SK-N-SH treated with all-trans-retinoic acid at 6 μM for 48 hours (cell line): ENCODE data around the gene SP1.
A peak's percentile ranks its signal among the peaks of the same experiment; 100 is the strongest.

Experiments
- ATAC-seq: fragments of 200-7000 bp; cut with Tn5 transposase; 3 replicates; pipeline ENCODE4 v1.9.1; 2020; ENCODE audit warnings: mild to moderate bottlenecking, moderate library complexity
- ARNTL ChIP-seq: fragments of 450-650 bp; formaldehyde crosslinking; IDR thresholded peaks from 2 replicates; pipeline ENCODE4 v1.5.0; 2020; ENCODE audit warnings: low read depth, mild to moderate bottlenecking, moderate library complexity, borderline replicate concordance
- BACH2 ChIP-seq: fragments of 250-450 bp; sonication (Bioruptor Pico); IDR thresholded peaks from 2 replicates; pipeline ENCODE4 v1.9.0; 2021; ENCODE audit warnings: mild to moderate bottlenecking, borderline replicate concordance
- CREB5 ChIP-seq: fragments of 250-450 bp; sonication (Bioruptor Pico); IDR thresholded peaks from 2 replicates; pipeline ENCODE4 v1.5.1; 2020; ENCODE audit warnings: low read depth, mild to moderate bottlenecking, moderate library complexity
- ESRRG ChIP-seq: fragments of 250-450 bp; sonication (Bioruptor Pico); IDR thresholded peaks from 2 replicates; pipeline ENCODE4 v1.6.1; 2021; ENCODE audit warnings: mild to moderate bottlenecking
- GLIS3 ChIP-seq: fragments of 250-450 bp; sonication (Bioruptor Pico); IDR thresholded peaks from 2 replicates; pipeline ENCODE4 v1.5.0; 2020; ENCODE audit warnings: mild to moderate bottlenecking, moderate library complexity
- ISL1 ChIP-seq: fragments of 250-450 bp; sonication (Bioruptor Pico); IDR thresholded peaks from 2 replicates; pipeline ENCODE4 v2.1.2; 2022; ENCODE audit warnings: mild to moderate bottlenecking, moderate library complexity
- OSR1 ChIP-seq: fragments of 250-450 bp; sonication (Bioruptor Pico); IDR thresholded peaks from 2 replicates; pipeline ENCODE4 v1.8.0; 2022; ENCODE audit warnings: moderate library complexity, mild to moderate bottlenecking, inconsistent platforms
- PATZ1 ChIP-seq: fragments of 250-450 bp; sonication (Bioruptor Pico); IDR thresholded peaks from 2 replicates; pipeline ENCODE4 v1.8.0; 2020; ENCODE audit warnings: mild to moderate bottlenecking, moderate library complexity, borderline replicate concordance
- POU6F1 ChIP-seq: fragments of 250-450 bp; sonication (Bioruptor Pico); IDR thresholded peaks from 2 replicates; pipeline ENCODE4 v1.8.0; 2021; ENCODE audit warnings: low read depth, mild to moderate bottlenecking, moderate library complexity, borderline replicate concordance
- PPARA ChIP-seq: fragments of 250-450 bp; sonication (Bioruptor Pico); IDR thresholded peaks from 2 replicates; pipeline ENCODE4 v1.5.0; 2020; ENCODE audit warnings: mild to moderate bottlenecking, borderline replicate concordance
- RARB ChIP-seq: fragments of 250-450 bp; sonication (Bioruptor Pico); IDR thresholded peaks from 2 replicates; pipeline ENCODE4 v1.8.0; 2021; ENCODE audit warnings: mild to moderate bottlenecking, moderate library complexity
- SNAI2 ChIP-seq: fragments of 250-450 bp; sonication (Bioruptor Pico); IDR thresholded peaks from 2 replicates; pipeline ENCODE4 v1.5.0; 2020; ENCODE audit warnings: mild to moderate bottlenecking, moderate library complexity
- TCF4 ChIP-seq: fragments of 250-450 bp; sonication (Bioruptor Pico); IDR thresholded peaks from 2 replicates; pipeline ENCODE4 v1.8.0; 2021; ENCODE audit warnings: mild to moderate bottlenecking, moderate library complexity, borderline replicate concordance
- TOX ChIP-seq: fragments of 250-450 bp; sonication (Bioruptor Pico); IDR thresholded peaks from 2 replicates; pipeline ENCODE4 v1.8.0; 2021; ENCODE audit warnings: mild to moderate bottlenecking, moderate library complexity, borderline replicate concordance
- TSHZ2 ChIP-seq: fragments of 250-450 bp; sonication (Bioruptor Pico); IDR thresholded peaks from 2 replicates; pipeline ENCODE4 v1.5.0; 2020; ENCODE audit warnings: mild to moderate bottlenecking, moderate library complexity
- ZC3H10 ChIP-seq: fragments of 250-450 bp; sonication (Bioruptor Pico); IDR thresholded peaks from 2 replicates; pipeline ENCODE4 v1.5.1; 2021; ENCODE audit warnings: mild to moderate bottlenecking, moderate library complexity
- ZFP3 ChIP-seq: fragments of 250-450 bp; sonication (Bioruptor Pico); IDR thresholded peaks from 2 replicates; pipeline ENCODE4 v1.5.0; 2020; ENCODE audit warnings: mild to moderate bottlenecking, moderate library complexity
- ZFP30 ChIP-seq: fragments of 450-650 bp; formaldehyde crosslinking; IDR thresholded peaks from 2 replicates; pipeline ENCODE4 v1.5.0; 2022; ENCODE audit warnings: mild to moderate bottlenecking, moderate library complexity
- ZNF565 ChIP-seq: fragments of 450-650 bp; formaldehyde crosslinking; conservative IDR thresholded peaks from 2 replicates; pipeline ENCODE4 v1.5.0; 2020; ENCODE audit warnings: low read depth, mild to moderate bottlenecking, moderate library complexity
- ZNF70 ChIP-seq: fragments of 450-650 bp; formaldehyde crosslinking; IDR thresholded peaks from 2 replicates; pipeline ENCODE4 v1.5.0; 2020; ENCODE audit warnings: mild to moderate bottlenecking, moderate library complexity
- ZNF8 ChIP-seq: fragments of 450-650 bp; formaldehyde crosslinking; IDR thresholded peaks from 2 replicates; pipeline ENCODE4 v1.5.0; 2020; ENCODE audit warnings: mild to moderate bottlenecking, moderate library complexity

Gene SP1

GRCh38 chr12:53338916-53339315 lies 41.1 kb upstream of the SP1 start:
- ATAC-seq: peak; percentile 13; the same call in 2 of the 3 replicates
- TF ChIP-seq OSR1 (CRISPR knock-in tag): no peak

- no peak for ATAC-seq
- TF ChIP-seq PATZ1 (CRISPR knock-in tag) (no peak), CREB5 (CRISPR knock-in tag) (no peak), PPARA (CRISPR knock-in tag) (no peak), ZNF8 (CRISPR knock-in tag) (no peak), ZNF565 (CRISPR knock-in tag) (no peak), ARNTL (CRISPR knock-in tag) (no peak), ISL1 (CRISPR knock-in tag) (no peak), GLIS3 (no peak), BACH2 (CRISPR knock-in tag) (no peak), TCF4 (CRISPR knock-in tag) (no peak), ESRRG (CRISPR knock-in tag) (no peak), OSR1 (CRISPR knock-in tag) (no peak), SNAI2 (CRISPR knock-in tag) (no peak), ZC3H10 (CRISPR knock-in tag) (no peak), TOX (CRISPR knock-in tag) (no peak), ZFP30 (CRISPR knock-in tag) (no peak), ZFP3 (CRISPR knock-in tag) (no peak), RARB (no peak), POU6F1 (CRISPR knock-in tag) (no peak)
These were observed 39.6 kb upstream of the SP1 start for GRCh38 chr12:53340398-53340797.

GRCh38 chr12:53343449-53343848 lies 36.5 kb upstream of the SP1 start:
- TF ChIP-seq TSHZ2 (CRISPR knock-in tag) (no peak), POU6F1 (CRISPR knock-in tag) (no peak), ZNF565 (CRISPR knock-in tag) (no peak), ZFP30 (CRISPR knock-in tag) (no peak)
- no peak for ATAC-seq

- ATAC-seq: no peak
- TF ChIP-seq ZFP30 (CRISPR knock-in tag) (no peak), ZNF8 (CRISPR knock-in tag) (no peak), ZNF565 (CRISPR knock-in tag) (no peak), ZNF70 (CRISPR knock-in tag) (no peak), POU6F1 (CRISPR knock-in tag) (no peak), ZC3H10 (CRISPR knock-in tag) (no peak), TSHZ2 (CRISPR knock-in tag) (no peak), TOX (CRISPR knock-in tag) (no peak), TCF4 (CRISPR knock-in tag) (no peak)
These were observed 36.0 kb upstream of the SP1 start for GRCh38 chr12:53343969-53344368.
